ENCODE data around the gene NGRN.
A peak's percentile ranks its signal among the peaks of the same experiment; 100 is the strongest.

NGRN gene

GRCh38 chr15:90265271-90266060 lies at the start of gene NGRN:
TSS of gene NGRN (plus strand) at chr15:90265672. CDS start at chr15:90265713, 41 bp downstream.
- TF ChIP-seq, protein P1, sequence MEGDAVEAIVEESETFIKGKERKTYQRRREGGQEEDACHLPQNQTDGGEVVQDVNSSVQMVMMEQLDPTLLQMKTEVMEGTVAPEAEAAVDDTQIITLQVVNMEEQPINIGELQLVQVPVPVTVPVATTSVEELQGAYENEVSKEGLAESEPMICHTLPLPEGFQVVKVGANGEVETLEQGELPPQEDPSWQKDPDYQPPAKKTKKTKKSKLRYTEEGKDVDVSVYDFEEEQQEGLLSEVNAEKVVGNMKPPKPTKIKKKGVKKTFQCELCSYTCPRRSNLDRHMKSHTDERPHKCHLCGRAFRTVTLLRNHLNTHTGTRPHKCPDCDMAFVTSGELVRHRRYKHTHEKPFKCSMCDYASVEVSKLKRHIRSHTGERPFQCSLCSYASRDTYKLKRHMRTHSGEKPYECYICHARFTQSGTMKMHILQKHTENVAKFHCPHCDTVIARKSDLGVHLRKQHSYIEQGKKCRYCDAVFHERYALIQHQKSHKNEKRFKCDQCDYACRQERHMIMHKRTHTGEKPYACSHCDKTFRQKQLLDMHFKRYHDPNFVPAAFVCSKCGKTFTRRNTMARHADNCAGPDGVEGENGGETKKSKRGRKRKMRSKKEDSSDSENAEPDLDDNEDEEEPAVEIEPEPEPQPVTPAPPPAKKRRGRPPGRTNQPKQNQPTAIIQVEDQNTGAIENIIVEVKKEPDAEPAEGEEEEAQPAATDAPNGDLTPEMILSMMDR (IDR thresholded peaks at IDR 0.05; ENCODE audit: insufficient read depth, low read length, poor library complexity, severe bottlenecking) = no peak
- no peak for TF ChIP-seq EZH2phosphoT487 (conservative IDR thresholded peaks at IDR 0.05; ENCODE audit: low read length)
- H3K36me3 ChIP-seq (ENCODE audit: low read length) = peaks cover 18% of the 10 kb centered on the region
- H4K20me1 ChIP-seq (ENCODE audit: low read depth, low read length) = peaks cover 8% of the 10 kb centered on the region; the same call in 1 of the 2 replicates
- peak within 1 kb of the TSS; percentile 94 for H3K4me2 ChIP-seq (ENCODE audit: low read depth, low read length, poor library complexity, severe bottlenecking)
- H3K9me3 ChIP-seq (ENCODE audit: insufficient read depth, low read length) = no peaks in the 10 kb centered on the region
- peak within 1 kb of the TSS; percentile 81 for H3K9ac ChIP-seq (ENCODE audit: low read length)
- peaks cover 42% of the 10 kb centered on the region for H3K79me2 ChIP-seq (ENCODE audit: insufficient read depth, low read length)
- peak within 1 kb of the TSS; percentile 68 for H3K4me3 ChIP-seq (ENCODE audit: insufficient read depth, low read length, poor library complexity, severe bottlenecking)
- no peaks in the 10 kb centered on the region for H3F3A ChIP-seq (ENCODE audit: insufficient read depth)
- peak within 1 kb of the TSS; percentile 76 for H2AFZ ChIP-seq (ENCODE audit: low read depth, low read length, severe bottlenecking)
- H3K9me2 ChIP-seq (replicated peaks; ENCODE audit: insufficient read depth, low read length) = no peaks in the 10 kb centered on the region
- H3K27ac ChIP-seq (ENCODE audit: low read depth, low read length) = peak within 1 kb of the TSS; percentile 68
- no peaks in the 10 kb centered on the region for H3K27me3 ChIP-seq (ENCODE audit: low read length)

- no peaks in the 10 kb centered on the region for H3K79me2 ChIP-seq (ENCODE audit: insufficient read depth, low read length)
- no peak overlapping the region for H3K4me3 ChIP-seq (ENCODE audit: insufficient read depth, low read length, poor library complexity, severe bottlenecking)
- H3K36me3 ChIP-seq (ENCODE audit: low read length) = no peaks in the 10 kb centered on the region
- no peaks in the 10 kb centered on the region for H3F3A ChIP-seq (ENCODE audit: insufficient read depth)
- H3K9me2 ChIP-seq (replicated peaks; ENCODE audit: insufficient read depth, low read length) = no peaks in the 10 kb centered on the region
- no peaks in the 10 kb centered on the region for H3K9me3 ChIP-seq (ENCODE audit: insufficient read depth, low read length)
- TF ChIP-seq, protein P1 (IDR thresholded peaks at IDR 0.05; ENCODE audit: insufficient read depth, low read length, poor library complexity, severe bottlenecking) = no peak
- TF ChIP-seq EZH2phosphoT487 (conservative IDR thresholded peaks at IDR 0.05; ENCODE audit: low read length) = no peak
- no peaks in the 10 kb centered on the region for H3K27me3 ChIP-seq (ENCODE audit: low read length)
- no peaks in the 10 kb centered on the region for H4K20me1 ChIP-seq (ENCODE audit: low read depth, low read length)
- H2AFZ ChIP-seq (ENCODE audit: low read depth, low read length, severe bottlenecking) = no peak overlapping the region
- no peak overlapping the region for H3K4me2 ChIP-seq (ENCODE audit: low read depth, low read length, poor library complexity, severe bottlenecking)
- no peak overlapping the region for H3K9ac ChIP-seq (ENCODE audit: low read length)
- no peak overlapping the region for H3K27ac ChIP-seq (ENCODE audit: low read depth, low read length)
Measured at GRCh38 chr15:90217671-90218394, 47.6 kb upstream of the NGRN start.

DNA sequence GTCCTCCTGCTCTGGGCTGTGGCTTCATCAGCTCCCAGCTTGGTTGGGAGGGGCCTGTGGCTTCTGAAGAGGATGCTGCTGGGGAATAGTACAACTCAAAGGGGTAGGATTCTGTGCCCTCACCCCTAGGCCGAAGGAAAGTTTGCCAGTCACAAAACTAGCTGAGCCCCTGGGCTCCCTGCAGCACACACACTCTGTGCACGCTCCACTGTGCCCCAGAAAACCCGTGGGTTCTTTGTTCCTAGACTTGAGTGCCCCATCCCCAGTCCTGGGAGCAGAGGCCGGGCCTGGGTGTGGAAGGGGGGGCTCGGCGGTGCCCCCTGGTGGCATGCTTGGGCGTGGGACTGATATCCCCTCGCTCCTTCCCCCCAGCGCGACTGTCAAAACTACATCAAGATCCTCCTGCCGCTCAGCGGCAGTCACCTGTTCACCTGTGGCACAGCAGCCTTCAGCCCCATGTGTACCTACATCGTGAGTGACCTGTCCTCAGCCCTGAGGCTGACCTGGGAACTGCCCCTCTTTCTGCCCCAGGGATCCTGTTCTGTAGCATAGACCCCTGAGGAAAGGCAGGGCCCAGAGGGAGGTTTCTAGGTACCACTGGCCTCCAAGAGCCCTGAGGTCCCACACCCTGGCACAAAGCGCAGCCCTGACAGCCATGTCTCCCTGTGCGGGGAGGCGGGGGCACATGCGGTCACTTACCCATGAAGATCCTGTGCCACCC lies 45.9 kb upstream of the NGRN start:
- Histone ChIP-seq H3K79me2 (ENCODE audit: insufficient read depth, low read length) (no peaks in the 10 kb centered on the region), H2AFZ (ENCODE audit: low read depth, low read length, severe bottlenecking) (no peak overlapping the region), H3K9me3 (ENCODE audit: insufficient read depth, low read length) (no peaks in the 10 kb centered on the region), H3K4me3 (ENCODE audit: insufficient read depth, low read length, poor library complexity, severe bottlenecking) (no peak overlapping the region), H4K20me1 (ENCODE audit: low read depth, low read length) (no peaks in the 10 kb centered on the region), H3K27ac (ENCODE audit: low read depth, low read length) (no peak overlapping the region), H3K9ac (ENCODE audit: low read length) (no peak overlapping the region), H3F3A (ENCODE audit: insufficient read depth) (no peaks in the 10 kb centered on the region), H3K9me2 (replicated peaks; ENCODE audit: insufficient read depth, low read length) (no peaks in the 10 kb centered on the region), H3K36me3 (ENCODE audit: low read length) (no peaks in the 10 kb centered on the region), H3K4me2 (ENCODE audit: low read depth, low read length, poor library complexity, severe bottlenecking) (no peak overlapping the region), H3K27me3 (ENCODE audit: low read length) (no peaks in the 10 kb centered on the region)
- TF ChIP-seq, protein P1 (IDR thresholded peaks at IDR 0.05; ENCODE audit: insufficient read depth, low read length, poor library complexity, severe bottlenecking) = peak; percentile 58
- TF ChIP-seq EZH2phosphoT487 (conservative IDR thresholded peaks at IDR 0.05; ENCODE audit: low read length) = no peak

Data from SU-DHL-6 (cell line).